CD4-positive, alpha-beta memory T cell (primary cell): ENCODE measurements around the gene TBL1XR1. TPM values are rescaled to one million over a fixed set of nuclear protein-coding genes. Genes with fewer than 3 reads are reported as not detected.
"Not testable (repeated sequence)": the region's sequence is repeated elsewhere in the genome, so short reads cannot be mapped to it uniquely, and the experiment has no call there.

Experiments used
- CTCF ChIA-PET: fragments of 350-600 bp; sonication (Branson Sonifier 250); formaldehyde crosslinking; loops from one replicate; lab custom pipeline; 2021; ENCODE audit warnings: inconsistent platforms; ENCODE audit not compliant: partially characterized antibody; lab: Charles Lee
- POLR2A ChIA-PET: fragments of 350-600 bp; sonication (Branson Sonifier 250); formaldehyde crosslinking; loops from one replicate; lab custom pipeline; 2021; ENCODE audit not compliant: partially characterized antibody; lab: Charles Lee
- DNase-seq, 5 donors: peaks; one replicate each; pipeline versions ENCODE4 v3.0.0 to v3.0.0-alpha.2; 2020 to 2022; ENCODE audit warnings: mixed read lengths in 1 of 5
- H3K27ac ChIP-seq: one replicate; pipeline ENCODE4 v1.7.0; 2013; ENCODE audit warnings: low read depth, low read length
- H3K27me3 ChIP-seq: 2 replicates; pipeline ENCODE4 v1.7.0; 2013; ENCODE audit warnings: mild to moderate bottlenecking, low read length, moderate library complexity; ENCODE audit not compliant: insufficient read depth
- H3K36me3 ChIP-seq: 2 replicates; pipeline ENCODE4 v1.7.0; 2013; ENCODE audit warnings: mild to moderate bottlenecking, low read length, moderate library complexity; ENCODE audit not compliant: insufficient read depth
- H3K4me1 ChIP-seq: 2 replicates; pipeline ENCODE4 v1.7.0; 2013; ENCODE audit warnings: mild to moderate bottlenecking, low read length, moderate library complexity; ENCODE audit not compliant: insufficient read depth
- H3K4me3 ChIP-seq, 2 donors: one replicate each; pipeline ENCODE4 v1.7.0; 2013; ENCODE audit warnings: low read length in 2 of 2, mild to moderate bottlenecking in 1 of 2
- H3K9me3 ChIP-seq, 2 donors: one replicate each; pipeline ENCODE4 v1.7.0; 2013; ENCODE audit warnings: low read length in 2 of 2, control low read depth in 1 of 2; ENCODE audit not compliant: control insufficient read depth in 1 of 2
- H3K27ac Mint-ChIP-seq, 7 donors: one replicate each; pipeline ENCODE4 v1.8.0; 2020 to 2021; ENCODE audit warnings: mixed read lengths in 7 of 7, mild to moderate bottlenecking in 6 of 7, inconsistent platforms in 3 of 7, moderate library complexity in 3 of 7
- H3K27me3 Mint-ChIP-seq, 2 donors: one replicate each; pipeline ENCODE4 v1.8.0; 2020 to 2021; ENCODE audit warnings: mixed read lengths in 2 of 2
- H3K36me3 Mint-ChIP-seq, 2 donors: one replicate each; pipeline ENCODE4 v1.8.0; 2020 to 2021; ENCODE audit warnings: mixed read lengths in 2 of 2, inconsistent platforms in 1 of 2, mild to moderate bottlenecking in 1 of 2
- H3K4me1 Mint-ChIP-seq, 4 donors: one replicate each; pipeline ENCODE4 v1.8.0; 2020 to 2021; ENCODE audit warnings: mixed read lengths in 4 of 4, mild to moderate bottlenecking in 1 of 4
- H3K4me3 Mint-ChIP-seq, 8 donors: one replicate each; pipeline ENCODE4 v1.8.0; 2020 to 2021; ENCODE audit warnings: mixed read lengths in 8 of 8, mild to moderate bottlenecking in 7 of 8, moderate library complexity in 6 of 8, inconsistent platforms in 3 of 8
- H3K9me3 Mint-ChIP-seq, 8 donors: one replicate each; pipeline ENCODE4 v1.8.0; 2020 to 2021; ENCODE audit warnings: mixed read lengths in 8 of 8, mild to moderate bottlenecking in 5 of 8, inconsistent platforms in 3 of 8, moderate library complexity in 1 of 8
- intact Hi-C: fragments of 100-400 bp; cut with micrococcal nuclease; formaldehyde crosslinking; loops from one replicate; pipeline ENCODE4 v1.15.1; 2023
- polyA plus RNA-seq, 2 donors: library from polyadenylated mRNA; unstranded; fragments of 300-500 nt; fragmentation: Illumina TruSeq; gene quantifications; one replicate each; pipeline ENCODE4 v1.2.3, GENCODE V29; 2021
- total RNA-seq, 2 experiments: library from RNA; stranded (reverse); gene quantifications; one replicate each; pipeline ENCODE4 v1.2.3, GENCODE V29; 2021

The TBL1XR1 gene
- total and polyA plus RNA-seq, 4 experiments from 2014 or later = 20.1 to 172 (median 100) TPM

DNA sequence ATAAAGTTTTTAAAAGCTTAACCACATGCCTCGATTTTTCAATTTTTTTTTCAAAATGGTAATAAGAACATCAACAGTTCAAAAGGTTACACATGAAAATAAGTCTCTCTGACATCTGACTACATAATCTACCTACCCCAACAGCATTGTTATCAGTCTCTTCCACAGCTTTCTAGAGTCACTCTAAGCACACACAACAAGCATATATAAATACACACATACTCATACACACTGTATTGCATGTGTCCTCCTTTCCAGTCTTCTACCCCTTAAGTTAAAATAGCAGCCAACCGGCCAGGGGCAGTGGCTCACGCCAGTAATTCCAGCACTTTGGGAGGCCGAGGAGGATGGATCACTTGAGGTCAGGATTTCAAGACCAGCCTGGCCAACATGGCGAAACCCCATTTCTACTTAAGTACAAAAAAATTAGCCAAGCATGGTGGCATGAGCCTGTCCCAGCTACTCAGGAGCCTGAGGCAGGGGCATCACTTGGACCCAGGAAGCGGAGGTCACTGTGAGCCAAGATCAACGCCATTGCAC, 12.2 kb downstream of the TBL1XR1 start:
- Histone ChIP-seq H3K27ac (no peak overlapping the region), H3K27me3 (no peaks in the 10 kb centered on the region), H3K4me1 (peaks cover 79% of the 10 kb centered on the region), H3K36me3 (no peaks in the 10 kb centered on the region), H3K9me3 (no peaks in the 10 kb centered on the region), H3K4me3 (no peak overlapping the region)
- DNase-seq = no peak
- POLR2A ChIA-PET = interaction anchor here (0.8 to 2.1 kb wide), 2 partner anchors 10 to 26 kb away, joined by 3 to 10 read pairs; no protein-coding TSS in a partner anchor
- CTCF ChIA-PET = interaction anchor here (0.5 to 1.7 kb wide), 3 partner anchors 9 to 134 kb away, joined by 3 to 6 read pairs (median 3); no protein-coding TSS in a partner anchor
- H3K4me1 Mint-ChIP-seq = peaks cover 43 to 78% (median 62%) of the 10 kb centered on the region in 4 donors
- intact Hi-C loops = no loop called here
- H3K4me3 Mint-ChIP-seq = peak overlapping the region in 5 of 8 donors; percentile 0 to 56 (median 4)
- H3K9me3 Mint-ChIP-seq = peaks cover 0 to 2% (median 0%) of the 10 kb centered on the region in 8 donors
- H3K27ac Mint-ChIP-seq = peak overlapping the region in 4 of 7 donors; percentile 3 to 60 (median 12)
- H3K27me3 Mint-ChIP-seq = no peaks in the 10 kb centered on the region
- peaks cover 5 to 9% of the 10 kb centered on the region in 2 donors for H3K36me3 Mint-ChIP-seq

DNA sequence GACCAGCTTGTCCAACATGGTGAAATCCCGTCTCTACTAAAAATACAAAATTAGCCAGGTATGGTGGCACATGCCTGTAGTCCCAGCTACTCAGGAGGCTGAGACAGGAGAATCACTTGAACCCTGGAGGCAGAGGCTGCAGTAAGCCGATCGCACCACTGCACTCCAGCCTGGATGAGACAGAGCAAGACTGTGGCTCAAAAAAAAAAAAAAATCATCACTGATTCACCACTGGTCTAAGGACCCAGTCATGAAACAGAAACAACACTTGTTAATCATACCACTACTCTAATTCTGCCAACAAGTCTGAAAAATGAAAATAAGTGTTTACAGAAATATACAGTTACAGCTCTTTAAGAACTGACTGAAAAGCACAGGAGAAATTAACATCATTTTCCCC, 12.7 kb downstream of the TBL1XR1 start:
- H3K27me3 Mint-ChIP-seq, H3K9me3 ChIP-seq, H3K4me3 ChIP-seq, H3K9me3 Mint-ChIP-seq, intact Hi-C loops, H3K36me3 ChIP-seq, H3K27ac ChIP-seq, DNase-seq, H3K27me3 ChIP-seq, H3K36me3 Mint-ChIP-seq: not testable (repeated sequence)
- peaks cover 79% of the 10 kb centered on the region for H3K4me1 ChIP-seq
- ChIA-PET POLR2A (interaction anchor here (0.8 to 2.1 kb wide), 2 partner anchors 11 to 26 kb away, joined by 3 to 10 read pairs; no protein-coding TSS in a partner anchor), CTCF (interaction anchor here (0.8 to 1.7 kb wide), 2 partner anchors 10 to 16 kb away, joined by 3 to 6 read pairs; no protein-coding TSS in a partner anchor)
- Mint-ChIP-seq H3K27ac (peak overlapping the region in 1 of 7 donors; percentile 60), H3K4me1 (peaks cover 45 to 79% (median 63%) of the 10 kb centered on the region in 4 donors), H3K4me3 (peak overlapping the region in 3 of 8 donors; percentile 0 to 56 (median 2))

DNA sequence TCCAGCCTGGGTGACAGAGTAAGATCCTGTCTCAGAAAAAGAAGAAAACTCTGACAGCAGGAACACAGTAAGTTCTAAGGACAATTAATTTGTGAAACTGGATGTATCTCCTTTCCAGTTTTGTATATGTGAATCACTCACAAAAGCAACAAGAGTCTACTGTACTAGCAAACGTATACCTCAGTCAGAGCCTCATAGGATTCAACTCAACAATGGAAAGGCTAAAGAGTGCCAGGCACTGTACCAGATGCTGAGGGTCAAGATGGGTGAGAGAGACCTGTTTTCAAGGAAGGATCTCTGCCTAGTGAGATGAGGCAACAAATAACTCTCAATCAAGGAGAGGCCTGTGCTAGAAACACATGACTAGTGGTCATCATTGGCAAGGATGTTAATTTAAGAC, 14.9 kb downstream of the TBL1XR1 start:
- no peak overlapping the region for H3K4me3 ChIP-seq
- ChIA-PET CTCF (no interaction called here), POLR2A (no interaction called here)
- H3K4me1 ChIP-seq = peaks cover 86% of the 10 kb centered on the region
- intact Hi-C loops = no loop called here
- Mint-ChIP-seq H3K4me3 (peak overlapping the region in 3 of 8 donors; percentile 3 to 52 (median 4)), H3K9me3 (peaks cover 0 to 2% (median 0%) of the 10 kb centered on the region in 8 donors), H3K36me3 (peaks cover 8 to 16% of the 10 kb centered on the region in 2 donors), H3K27me3 (no peaks in the 10 kb centered on the region), H3K4me1 (peaks cover 51 to 91% (median 72%) of the 10 kb centered on the region in 4 donors), H3K27ac (peak overlapping the region in 6 of 7 donors; percentile 5 to 44 (median 36))
- no peaks in the 10 kb centered on the region for H3K27me3 ChIP-seq
- no peak overlapping the region for H3K27ac ChIP-seq
- H3K36me3 ChIP-seq = no peaks in the 10 kb centered on the region
- H3K9me3 ChIP-seq = no peaks in the 10 kb centered on the region
- no peak for DNase-seq

DNA sequence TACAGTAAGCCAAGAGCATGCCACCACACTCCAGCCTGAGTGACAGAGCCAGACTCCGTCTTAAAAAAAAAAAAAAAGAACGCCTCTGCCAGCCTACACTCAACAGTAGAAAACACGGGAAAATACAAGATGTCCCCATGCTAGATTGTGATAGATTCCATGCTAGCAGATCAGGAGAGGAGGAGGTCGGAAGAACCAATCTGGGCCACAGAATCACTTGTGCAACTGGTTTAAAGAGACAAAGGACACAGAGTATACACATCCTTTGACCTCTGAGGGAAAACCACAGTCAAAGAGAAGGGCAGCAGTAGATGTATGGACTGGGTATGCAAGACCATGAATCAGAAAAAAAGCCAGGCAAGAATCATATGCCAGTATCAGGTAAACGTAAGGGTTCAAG, 15.9 kb downstream of the TBL1XR1 start:
- ChIA-PET POLR2A (no interaction called here), CTCF (interaction anchor here (1.4 kb wide), 1 partner anchor 13 kb away, joined by 5 read pairs; no protein-coding TSS in a partner anchor)
- Histone ChIP-seq H3K4me3 (no peak overlapping the region), H3K36me3 (no peaks in the 10 kb centered on the region), H3K9me3 (no peaks in the 10 kb centered on the region), H3K27me3 (no peaks in the 10 kb centered on the region), H3K4me1 (peaks cover 86% of the 10 kb centered on the region), H3K27ac (no peak overlapping the region)
- no peaks in the 10 kb centered on the region for H3K27me3 Mint-ChIP-seq
- H3K4me3 Mint-ChIP-seq = peak overlapping the region in 6 of 8 donors; percentile 1 to 75 (median 44)
- no peak for DNase-seq
- peaks cover 8 to 17% of the 10 kb centered on the region in 2 donors for H3K36me3 Mint-ChIP-seq
- H3K27ac Mint-ChIP-seq = peak overlapping the region in 4 of 7 donors; percentile 7 to 68 (median 52)
- intact Hi-C loops = no loop called here
- H3K4me1 Mint-ChIP-seq = peaks cover 50 to 90% (median 71%) of the 10 kb centered on the region in 4 donors
- peaks cover 0 to 2% (median 0%) of the 10 kb centered on the region in 8 donors for H3K9me3 Mint-ChIP-seq

DNA sequence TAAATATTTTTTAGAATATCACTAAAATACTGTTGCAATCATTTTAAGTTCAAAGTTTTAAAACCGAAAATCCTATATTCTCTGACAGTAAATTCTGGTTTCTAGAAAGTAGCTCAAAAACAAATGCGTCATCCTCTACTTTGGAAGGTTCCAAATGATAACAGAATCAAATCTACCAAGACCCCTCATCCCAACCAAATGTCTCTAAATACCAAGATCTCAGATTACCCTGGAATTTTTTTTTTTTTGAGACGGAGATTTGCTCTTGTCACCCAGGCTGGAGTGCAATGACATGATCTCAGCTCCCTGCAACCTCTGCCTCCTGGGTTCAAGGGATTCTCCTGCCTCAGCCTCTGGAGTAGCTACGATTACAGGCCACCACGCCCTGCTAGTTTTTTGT, 16.8 kb downstream of the TBL1XR1 start:
- peaks cover 78% of the 10 kb centered on the region for H3K4me1 ChIP-seq
- no peaks in the 10 kb centered on the region for H3K9me3 ChIP-seq
- Mint-ChIP-seq H3K4me1 (peaks cover 44 to 82% (median 64%) of the 10 kb centered on the region in 4 donors), H3K27ac (peak overlapping the region in 3 of 7 donors; percentile 35 to 55 (median 50)), H3K27me3 (no peaks in the 10 kb centered on the region), H3K36me3 (peaks cover 8 to 17% of the 10 kb centered on the region in 2 donors), H3K9me3 (peaks cover 0 to 2% (median 0%) of the 10 kb centered on the region in 8 donors), H3K4me3 (peak overlapping the region in 4 of 8 donors; percentile 7 to 75 (median 58))
- H3K27me3 ChIP-seq = no peaks in the 10 kb centered on the region
- H3K27ac ChIP-seq = no peak overlapping the region
- POLR2A ChIA-PET = interaction anchor here (0.7 to 1.0 kb wide), 3 partner anchors 12 to 477 kb away, joined by 3 to 6 read pairs (median 3); no protein-coding TSS in a partner anchor
- CTCF ChIA-PET = interaction anchor here (0.6 to 1.4 kb wide), 3 partner anchors 14 to 178 kb away, joined by 3 to 5 read pairs (median 3); no protein-coding TSS in a partner anchor
- DNase-seq = no peak
- H3K36me3 ChIP-seq = no peaks in the 10 kb centered on the region
- intact Hi-C loops = no loop called here
- H3K4me3 ChIP-seq = no peak overlapping the region

DNA sequence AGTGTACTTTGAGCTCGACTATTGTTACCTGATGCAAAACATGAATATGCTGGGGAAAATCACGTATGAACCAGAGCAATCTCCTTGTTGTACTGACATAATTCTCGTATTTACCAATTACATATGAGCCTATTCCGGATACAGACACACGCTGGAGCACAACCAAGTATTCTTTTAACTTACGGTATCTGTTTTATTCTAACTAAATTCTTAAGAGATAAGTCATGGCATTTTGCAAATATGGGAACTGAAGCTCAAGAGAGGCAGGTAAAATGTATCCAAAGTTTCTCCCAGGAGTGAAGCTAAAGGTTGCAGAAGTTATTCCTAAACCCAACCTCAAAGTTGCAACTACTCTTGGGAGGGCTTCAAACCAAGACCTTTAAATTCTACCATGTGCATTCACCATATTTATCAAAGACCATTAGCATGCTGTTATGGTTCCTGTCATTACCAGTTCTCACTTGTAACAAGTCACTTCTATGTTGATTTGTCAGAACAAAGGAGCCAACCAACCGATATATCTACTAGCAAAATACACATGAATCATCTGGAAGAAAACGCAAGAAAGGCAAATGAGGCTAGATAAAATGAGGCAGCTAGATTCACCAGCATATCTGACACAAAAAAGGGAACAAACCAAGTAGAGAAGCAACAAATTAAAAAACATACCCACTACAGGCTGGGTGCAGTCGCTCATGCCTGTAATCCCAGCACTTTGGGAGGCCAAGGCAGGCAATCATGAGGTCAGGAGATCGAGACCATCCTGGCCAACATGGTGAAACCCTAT, 17.8 kb downstream of the TBL1XR1 start:
- Histone ChIP-seq H3K4me3 (no peak overlapping the region), H3K4me1 (peaks cover 73% of the 10 kb centered on the region), H3K36me3 (no peaks in the 10 kb centered on the region), H3K27me3 (no peaks in the 10 kb centered on the region), H3K27ac (no peak overlapping the region), H3K9me3 (no peaks in the 10 kb centered on the region)
- DNase-seq = no peak
- H3K4me3 Mint-ChIP-seq = peak overlapping the region in 6 of 8 donors; percentile 17 to 61 (median 42)
- no peaks in the 10 kb centered on the region for H3K27me3 Mint-ChIP-seq
- intact Hi-C loops = no loop called here
- peak overlapping the region in 5 of 7 donors; percentile 3 to 75 (median 52) for H3K27ac Mint-ChIP-seq
- H3K9me3 Mint-ChIP-seq = peaks cover 0 to 2% (median 0%) of the 10 kb centered on the region in 8 donors
- CTCF ChIA-PET = interaction anchor here (0.7 to 1.1 kb wide), 2 partner anchors 8 to 129 kb away, joined by 3 read pairs; no protein-coding TSS in a partner anchor
- H3K4me1 Mint-ChIP-seq = peaks cover 40 to 82% (median 60%) of the 10 kb centered on the region in 4 donors
- H3K36me3 Mint-ChIP-seq = peaks cover 11 to 16% of the 10 kb centered on the region in 2 donors
- POLR2A ChIA-PET = interaction anchor here (0.7 kb wide), 1 partner anchor 19 kb away, joined by 3 read pairs; no protein-coding TSS in a partner anchor
